GM06990 (cell line): ENCODE data around the gene GPR21.

ENCODE experiments used
- DNase-seq: peaks from one replicate; pipeline ENCODE4 v3.0.0-alpha.2; 2011; ENCODE audit not compliant: insufficient read length; ENCODE audit errors: extremely low read depth
- H3K27me3 ChIP-seq: replicated peaks from 2 replicates; pipeline ENCODE4 v1.6.0; 2011; ENCODE audit warnings: low read length; ENCODE audit not compliant: control insufficient read depth, insufficient read depth
- H3K36me3 ChIP-seq: 2 replicates; pipeline ENCODE4 v1.5.1; 2011; ENCODE audit warnings: low read length; ENCODE audit not compliant: control insufficient read depth, insufficient read depth
- H3K4me3 ChIP-seq: replicated peaks from 2 replicates; pipeline ENCODE4 v1.5.1; 2011; ENCODE audit warnings: low read depth, mild to moderate bottlenecking, control low read depth, low read length
- CTCF ChIP-seq: IDR thresholded peaks from 2 replicates; pipeline ENCODE4 v1.5.1; 2011; ENCODE audit warnings: low read length, control low read depth, mild to moderate bottlenecking, inconsistent platforms; ENCODE audit not compliant: insufficient read depth, poor library complexity, severe bottlenecking

Gene GPR21

DNA sequence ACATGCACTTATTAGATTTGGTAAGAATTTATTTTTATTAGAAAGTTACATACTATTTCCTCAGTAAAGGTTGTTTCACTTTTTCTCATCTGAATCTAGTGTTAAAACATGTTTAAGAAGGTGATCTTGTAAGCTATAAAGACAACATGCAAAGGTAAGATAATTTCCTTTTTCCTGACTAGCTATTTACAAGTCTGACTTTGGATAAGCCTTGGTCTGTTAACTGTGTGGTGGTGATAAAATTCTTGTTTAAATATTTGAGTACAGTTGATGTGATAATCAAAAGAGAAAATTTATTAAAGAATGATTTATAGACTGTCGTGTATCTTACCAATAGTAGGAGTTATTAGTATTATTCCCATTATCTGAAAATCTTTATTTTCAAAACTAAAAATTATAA lies 36.9 kb upstream of the GPR21 start:
- Histone ChIP-seq H3K27me3 (no peaks in the 10 kb centered on the region), H3K4me3 (no peak overlapping the region), H3K36me3 (no peaks in the 10 kb centered on the region)
- no peak for DNase-seq
- TF ChIP-seq CTCF: no peak

- no peak for TF ChIP-seq CTCF
- Histone ChIP-seq H3K36me3 (no peaks in the 10 kb centered on the region), H3K27me3 (no peaks in the 10 kb centered on the region), H3K4me3 (no peak overlapping the region)
- DNase-seq: no peak
Measured at GRCh38 chr9:122998448-122998847, 35.0 kb upstream of the GPR21 start.

DNA sequence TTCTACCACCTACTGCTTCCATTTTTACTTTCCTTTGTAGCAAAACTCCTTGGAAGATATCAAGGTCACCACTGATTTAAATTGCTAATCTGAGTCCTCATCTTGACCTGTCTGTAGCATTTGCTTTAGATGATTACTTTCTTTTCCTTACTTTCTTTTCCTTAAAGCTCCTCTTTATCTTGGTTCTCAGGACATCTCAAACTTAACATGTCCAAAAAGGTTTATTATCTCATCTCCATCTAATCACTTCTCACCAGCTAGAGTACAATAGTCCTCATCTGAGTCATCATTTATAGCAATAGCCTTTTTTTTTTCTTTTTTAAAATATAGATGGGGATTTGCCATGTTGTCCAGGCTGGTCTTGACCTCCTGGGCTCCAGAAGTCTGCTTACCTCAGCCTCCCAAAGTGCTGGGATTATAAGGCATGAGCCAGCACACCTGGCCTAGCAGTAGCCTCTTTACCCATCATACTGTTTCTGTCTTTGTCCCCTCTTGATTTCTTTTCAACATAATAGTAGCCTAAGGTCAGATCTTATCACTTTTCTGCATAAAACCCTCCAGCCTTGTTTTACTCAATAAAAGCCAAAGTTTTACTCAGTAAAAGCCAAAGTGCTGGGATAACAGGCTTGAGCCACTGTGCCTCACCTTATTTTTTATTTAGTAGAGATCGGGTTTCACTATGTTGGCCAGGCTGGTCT lies 32.9 kb upstream of the GPR21 start:
- H3K4me3 ChIP-seq: no peak overlapping the region
- no peak for DNase-seq
- H3K27me3 ChIP-seq: no peaks in the 10 kb centered on the region
- no peak for TF ChIP-seq CTCF
- H3K36me3 ChIP-seq: no peaks in the 10 kb centered on the region

DNA sequence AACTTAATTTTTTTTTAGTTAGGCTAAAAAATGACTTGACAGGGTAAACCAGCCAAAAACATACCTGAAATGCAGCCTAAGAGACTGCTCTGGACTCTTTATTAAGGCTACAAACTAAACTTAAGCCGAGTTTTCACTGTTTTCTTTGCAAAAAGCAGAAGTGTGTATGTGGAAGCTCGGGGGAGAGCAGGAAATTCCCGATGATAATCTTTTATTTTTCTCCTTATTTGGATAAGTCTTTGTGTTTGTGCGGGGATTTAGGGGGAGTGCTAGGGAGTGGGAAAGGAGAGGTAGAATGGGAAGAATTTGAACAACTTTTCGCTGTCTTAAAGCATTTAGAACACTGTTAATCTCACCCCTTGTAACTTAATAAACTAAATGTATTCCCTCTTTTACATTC lies 30.7 kb upstream of the GPR21 start:
- Histone ChIP-seq H3K4me3 (no peak overlapping the region), H3K36me3 (no peaks in the 10 kb centered on the region), H3K27me3 (no peaks in the 10 kb centered on the region)
- no peak for DNase-seq
- no peak for TF ChIP-seq CTCF

GRCh38 chr9:123003466-123003865 lies 30.0 kb upstream of the GPR21 start:
- DNase-seq: no peak
- Histone ChIP-seq H3K36me3 (no peaks in the 10 kb centered on the region), H3K27me3 (no peaks in the 10 kb centered on the region), H3K4me3 (no peak overlapping the region)
- TF ChIP-seq CTCF: no peak

DNA sequence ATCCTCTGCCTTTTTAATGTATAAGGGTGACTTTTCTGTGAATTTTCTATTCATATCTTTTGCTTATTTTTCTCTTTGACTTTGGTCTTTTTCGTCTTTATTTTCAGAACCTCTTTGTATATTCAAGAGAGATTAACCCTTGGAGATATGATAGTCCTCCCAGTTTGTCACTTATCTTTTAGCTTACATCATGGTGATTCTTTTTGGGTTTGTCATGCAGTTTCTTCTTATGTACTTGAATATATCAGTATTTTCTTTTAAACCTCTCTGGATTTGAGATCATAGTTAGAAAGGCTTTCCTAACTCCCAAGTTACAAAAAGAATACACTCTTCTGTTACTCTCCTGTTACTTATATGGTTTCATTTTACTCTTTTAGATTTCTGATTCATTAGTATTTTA lies 27.5 kb upstream of the GPR21 start:
- DNase-seq: no peak
- H3K4me3 ChIP-seq: no peak overlapping the region
- TF ChIP-seq CTCF: no peak

More for the DNA sequence above, 27.5 kb upstream of the GPR21 start:
- no peaks in the 10 kb centered on the region for H3K27me3 ChIP-seq
- H3K36me3 ChIP-seq: no peaks in the 10 kb centered on the region
